ENCODE measurements around the gene GPR32. TPM values are rescaled to one million over a fixed set of nuclear protein-coding genes. Genes with fewer than 3 reads are reported as not detected.
"Not testable (repeated sequence)": the region's sequence is repeated elsewhere in the genome, so short reads cannot be mapped to it uniquely, and the experiment has no call there.

GPR32 gene
- polyA plus RNA-seq, 3 donors: not detected

DNA sequence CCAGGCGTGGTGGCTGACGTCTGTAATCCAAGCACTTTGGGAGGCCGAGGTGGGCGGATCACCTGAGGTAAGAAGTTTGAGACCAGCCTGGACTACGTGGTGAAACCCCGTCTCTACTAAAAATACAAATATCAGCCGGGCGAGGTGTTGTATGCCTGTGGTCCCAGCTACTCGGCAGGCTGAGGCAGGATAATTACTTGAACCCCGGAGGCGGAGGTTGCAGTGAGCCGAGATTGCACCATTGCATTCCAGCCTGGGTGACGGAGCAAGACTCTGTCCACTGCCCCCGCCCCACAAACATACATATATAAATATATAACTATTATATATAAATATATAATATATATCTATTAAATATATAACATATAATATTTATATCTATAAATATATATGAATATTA, 23.1 kb upstream of the GPR32 start:
- not testable (repeated sequence) for DNase-seq (ENCODE audit: low read depth in 3 of 3, low spot score in 2 of 3)

DNA sequence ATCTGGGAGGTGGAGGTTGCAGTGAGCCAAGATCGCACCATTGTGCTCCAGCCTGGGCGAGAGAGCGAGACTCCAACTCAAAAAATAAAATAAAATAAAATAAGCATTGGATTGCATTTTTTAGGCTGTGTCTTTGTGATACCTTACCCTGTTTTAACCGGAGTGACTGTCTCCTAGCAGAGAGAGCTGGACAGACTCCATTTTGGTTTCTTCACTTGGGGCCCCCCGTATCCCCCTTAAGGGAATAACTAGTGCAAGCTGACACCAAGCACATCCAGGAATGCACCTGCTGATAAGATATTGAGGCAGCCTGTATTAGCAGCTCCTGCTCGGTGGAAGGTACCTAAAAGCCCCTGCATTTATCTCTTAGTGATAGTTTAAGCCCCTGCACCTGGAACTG, 20.8 kb upstream of the GPR32 start:
- DNase-seq (ENCODE audit: low read depth in 3 of 3, low spot score in 2 of 3): no peak

DNA sequence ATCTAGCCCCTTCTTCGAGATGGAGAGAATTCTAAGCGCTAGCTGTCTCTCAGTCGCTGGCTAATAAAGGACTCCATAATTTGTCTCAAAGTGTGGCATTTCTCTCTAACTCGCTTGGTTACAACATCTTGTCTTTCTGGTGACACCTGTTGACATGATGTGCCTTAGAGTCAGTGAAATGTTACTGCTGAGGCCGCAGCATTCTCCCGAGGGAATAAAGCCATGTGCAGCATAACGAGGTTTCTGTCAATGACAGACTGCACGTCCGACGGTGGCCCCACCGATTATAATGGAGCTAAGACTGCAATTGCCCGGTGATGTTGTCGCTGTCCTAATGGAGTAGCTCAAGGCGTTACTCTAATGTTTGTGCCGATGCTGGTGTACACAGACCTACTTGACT, 20.3 kb upstream of the GPR32 start:
- DNase-seq (ENCODE audit: low read depth in 3 of 3, low spot score in 2 of 3): no peak

DNA sequence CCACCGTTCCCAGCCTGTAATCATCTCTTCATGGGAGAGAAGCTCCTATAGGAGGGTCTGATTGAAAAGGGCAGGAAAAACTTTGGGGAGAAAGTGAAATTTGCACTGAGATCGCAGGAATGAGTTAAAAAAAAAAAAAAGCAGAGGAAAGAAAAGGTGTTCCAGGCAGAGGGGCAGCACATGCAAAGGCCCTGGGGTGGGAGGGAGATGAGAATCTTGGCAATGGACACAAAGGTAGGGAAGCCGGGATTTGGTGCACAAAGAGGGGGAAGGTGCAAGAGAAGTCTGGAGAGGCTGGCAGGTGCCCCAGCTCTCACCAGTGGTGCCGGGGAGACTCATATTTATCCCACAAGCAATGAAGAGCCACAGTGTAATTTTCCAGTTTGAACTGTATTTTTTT, 16.4 kb upstream of the GPR32 start:
- no peak for DNase-seq (ENCODE audit: low read depth in 3 of 3, low spot score in 2 of 3)

DNA sequence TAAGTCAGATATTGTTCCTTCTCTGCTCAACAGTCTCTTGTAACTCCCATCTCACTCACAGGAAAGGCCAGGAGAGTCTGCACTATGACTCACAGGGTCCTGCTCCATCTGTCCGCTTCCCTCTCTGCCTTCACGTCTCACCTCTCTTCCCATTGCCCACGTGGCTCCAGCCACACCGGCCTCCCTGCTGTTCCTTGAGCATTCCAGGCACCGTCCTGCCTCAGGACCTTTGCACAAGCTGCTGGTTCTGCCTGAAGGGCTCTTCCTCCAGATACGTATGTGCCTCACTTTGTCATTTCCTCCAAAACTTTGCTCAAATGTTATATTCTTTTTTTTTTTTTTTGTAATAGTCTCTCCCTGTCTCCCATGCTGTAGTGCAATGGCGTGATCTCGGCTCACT, 14.0 kb upstream of the GPR32 start:
- not testable (repeated sequence) for DNase-seq (ENCODE audit: low read depth in 3 of 3, low spot score in 2 of 3)

DNA sequence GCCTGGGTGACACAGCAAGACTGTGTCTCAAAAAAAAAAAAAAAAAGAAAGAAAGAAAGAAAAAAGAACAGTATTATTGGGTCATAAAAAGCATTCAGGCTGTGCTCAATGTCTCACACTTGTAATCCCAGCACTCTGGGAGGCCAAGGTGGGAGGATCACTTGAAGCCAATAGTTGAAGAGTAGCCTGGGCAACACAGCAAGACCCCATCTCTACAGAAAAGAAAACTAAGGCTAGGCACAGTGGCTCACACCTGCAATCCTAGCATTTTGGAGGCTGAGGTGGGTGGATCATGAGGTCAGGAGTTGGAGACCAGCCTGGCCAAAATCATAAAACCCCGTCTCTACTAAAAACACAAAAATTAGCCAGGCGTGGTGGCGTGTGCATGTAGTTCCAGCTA, 12.6 kb upstream of the GPR32 start:
- DNase-seq (ENCODE audit: low read depth in 3 of 3, low spot score in 2 of 3): not testable (repeated sequence)

DNA sequence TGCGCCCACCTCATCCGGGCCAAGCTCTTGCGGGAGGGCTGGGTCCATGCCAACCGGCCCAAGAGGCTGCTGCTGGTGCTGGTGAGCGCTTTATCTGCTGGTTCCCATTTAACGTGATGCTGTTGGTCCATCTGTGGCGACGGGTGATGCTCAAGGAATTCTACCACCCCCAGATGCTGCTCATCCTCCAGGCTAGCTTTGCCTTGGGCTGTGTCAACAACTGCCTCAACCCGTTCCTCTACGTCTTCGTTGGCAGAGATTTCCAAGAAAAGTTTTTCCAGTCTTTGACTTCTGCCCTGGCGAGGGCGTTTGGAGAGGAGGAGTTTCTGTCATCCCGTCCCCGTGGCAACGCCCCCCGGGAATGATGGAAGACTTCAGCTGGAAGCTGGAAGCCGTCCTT, 11.2 kb upstream of the GPR32 start:
- not testable (repeated sequence) for DNase-seq (ENCODE audit: low read depth in 3 of 3, low spot score in 2 of 3)

DNA sequence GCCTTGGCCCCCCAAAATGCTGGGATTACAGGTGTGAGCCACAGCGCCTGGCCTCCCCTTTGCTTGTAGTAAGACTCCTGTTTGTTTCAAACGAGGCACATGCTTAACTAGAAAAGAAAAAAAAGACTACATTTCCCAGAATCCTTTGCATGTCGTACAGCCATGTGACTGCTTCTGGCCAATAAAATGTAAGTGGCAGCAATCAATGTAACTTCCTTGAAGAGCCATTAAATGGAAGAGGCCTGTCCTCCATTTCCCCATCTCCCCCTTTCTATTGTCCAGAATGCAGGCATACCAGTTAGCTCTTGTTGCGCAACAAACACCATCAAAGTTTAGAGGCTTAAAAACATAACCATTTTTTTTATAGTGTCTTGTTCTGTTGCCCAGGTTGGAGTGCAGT, 10.4 kb upstream of the GPR32 start:
- no peak for DNase-seq (ENCODE audit: low read depth in 3 of 3, low spot score in 2 of 3)

DNA sequence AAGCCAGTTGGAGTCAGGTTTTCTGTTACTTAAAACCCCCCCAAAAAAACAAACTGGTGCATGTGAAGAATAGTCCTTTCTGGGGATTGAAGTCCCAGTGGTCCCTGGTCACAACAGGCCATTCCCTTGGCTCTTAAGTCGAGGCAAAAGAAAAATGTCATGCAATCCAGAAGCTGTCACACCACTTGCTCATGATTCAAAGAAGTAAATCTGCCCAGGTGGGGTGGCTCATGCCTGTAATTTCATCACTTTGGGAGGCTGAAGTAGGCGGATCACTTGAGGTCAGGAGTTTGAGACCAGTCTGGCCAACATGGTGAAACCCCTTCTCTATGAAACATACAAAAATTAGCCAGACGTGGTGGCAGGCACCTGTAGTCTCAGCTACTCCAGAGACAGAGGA, 8.8 kb upstream of the GPR32 start:
- DNase-seq (ENCODE audit: low read depth in 3 of 3, low spot score in 2 of 3): not testable (repeated sequence)

DNA sequence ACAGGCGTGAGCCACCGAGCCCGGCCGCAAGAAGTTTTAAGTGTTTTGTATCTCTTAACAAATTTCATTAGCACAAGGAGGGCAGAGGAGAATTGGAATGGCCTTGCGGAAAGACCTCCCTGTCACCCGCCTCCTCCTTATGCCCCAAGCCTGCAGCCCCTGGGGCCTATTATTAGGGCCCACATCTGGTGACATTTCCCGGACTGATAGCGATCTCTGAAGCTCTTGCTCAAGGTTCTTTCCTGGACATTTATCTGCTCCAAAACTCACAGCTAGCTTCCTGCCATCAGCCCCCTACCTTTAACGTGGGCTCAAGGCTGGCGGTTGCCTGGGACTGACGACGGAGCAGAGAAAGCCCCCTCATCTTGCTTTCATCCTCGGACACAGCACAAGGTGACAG, 6.7 kb upstream of the GPR32 start:
- DNase-seq (ENCODE audit: low read depth in 3 of 3, low spot score in 2 of 3): not testable (repeated sequence)

DNA sequence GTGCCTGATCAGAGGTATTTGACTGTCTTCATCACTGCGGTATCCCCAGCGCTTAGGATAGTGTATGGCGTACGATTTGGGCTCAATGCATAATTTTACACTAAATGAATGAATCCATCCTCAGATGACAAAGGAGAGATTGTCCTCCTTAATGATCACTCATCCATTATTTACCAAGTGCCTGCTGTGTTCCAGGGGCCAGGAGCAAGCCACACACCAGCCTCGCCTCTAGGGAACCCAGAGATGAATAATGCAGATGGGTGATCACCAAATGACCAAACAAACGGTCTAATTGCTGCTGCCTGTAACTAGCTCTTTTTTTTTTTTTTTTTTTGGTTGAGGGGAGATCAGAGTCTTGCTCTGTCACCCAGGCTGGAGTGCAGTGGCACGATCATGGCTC, 5.9 kb upstream of the GPR32 start:
- no peak for DNase-seq (ENCODE audit: low read depth in 3 of 3, low spot score in 2 of 3)

DNA sequence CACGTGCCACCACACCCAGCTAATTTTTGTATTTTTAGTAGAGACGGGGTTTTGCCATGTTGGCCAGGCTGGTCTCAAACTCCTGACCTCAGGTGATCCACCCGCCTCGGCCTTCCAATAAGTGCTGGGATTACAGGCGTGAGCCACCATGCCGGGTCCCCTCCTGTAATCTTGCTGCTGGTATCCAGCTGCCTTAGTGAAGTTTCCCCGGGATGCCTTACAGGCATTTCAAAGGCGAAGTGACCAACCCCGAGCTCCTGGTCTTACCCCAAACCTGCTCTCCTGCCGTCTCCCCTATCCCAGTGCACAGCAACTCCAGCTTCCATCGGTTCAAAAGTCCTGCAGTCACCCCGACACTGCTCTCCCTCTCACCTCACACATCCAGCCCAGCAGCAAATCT, 3.5 kb upstream of the GPR32 start:
- not testable (repeated sequence) for DNase-seq (ENCODE audit: low read depth in 3 of 3, low spot score in 2 of 3)

DNA sequence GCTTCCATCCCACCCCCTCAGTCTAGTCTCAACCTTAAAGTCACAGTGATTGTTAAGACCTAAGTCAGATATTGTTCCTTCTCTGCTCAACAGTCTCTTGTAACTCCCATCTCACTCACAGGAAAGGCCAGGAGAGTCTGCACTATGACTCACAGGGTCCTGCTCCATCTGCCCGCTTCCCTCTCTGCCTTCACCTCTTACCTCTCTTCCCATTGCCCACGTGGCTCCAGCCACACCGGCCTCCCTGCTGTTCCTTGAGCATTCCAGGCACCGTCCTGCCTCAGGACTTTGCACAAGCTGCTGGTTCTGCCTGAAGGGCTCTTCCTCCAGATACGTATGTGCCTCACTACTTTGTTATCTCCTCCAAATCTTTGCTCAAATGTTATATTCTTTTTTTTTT, 3.0 kb upstream of the GPR32 start:
- not testable (repeated sequence) for DNase-seq (ENCODE audit: low read depth in 3 of 3, low spot score in 2 of 3)

DNA sequence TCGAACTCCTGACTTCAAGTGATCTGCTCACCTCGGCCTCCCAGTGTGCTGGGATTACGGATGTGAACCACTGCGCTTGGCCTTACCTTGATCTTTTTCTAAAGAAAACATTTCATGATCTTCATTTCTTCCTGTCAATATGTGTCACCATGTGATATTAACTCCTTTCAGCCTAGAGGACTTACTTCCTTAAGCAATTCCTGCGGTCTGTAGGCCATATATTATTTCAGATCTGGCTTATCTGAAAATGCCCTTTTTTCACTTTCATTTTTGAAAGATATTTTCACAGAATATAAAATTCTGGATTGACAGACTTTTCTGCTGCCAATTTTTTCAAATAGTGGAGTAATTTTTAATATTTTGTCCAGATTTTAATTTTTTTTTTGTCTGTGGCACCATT, 2.0 kb upstream of the GPR32 start:
- no peak for DNase-seq (ENCODE audit: low read depth in 3 of 3, low spot score in 2 of 3)

DNA sequence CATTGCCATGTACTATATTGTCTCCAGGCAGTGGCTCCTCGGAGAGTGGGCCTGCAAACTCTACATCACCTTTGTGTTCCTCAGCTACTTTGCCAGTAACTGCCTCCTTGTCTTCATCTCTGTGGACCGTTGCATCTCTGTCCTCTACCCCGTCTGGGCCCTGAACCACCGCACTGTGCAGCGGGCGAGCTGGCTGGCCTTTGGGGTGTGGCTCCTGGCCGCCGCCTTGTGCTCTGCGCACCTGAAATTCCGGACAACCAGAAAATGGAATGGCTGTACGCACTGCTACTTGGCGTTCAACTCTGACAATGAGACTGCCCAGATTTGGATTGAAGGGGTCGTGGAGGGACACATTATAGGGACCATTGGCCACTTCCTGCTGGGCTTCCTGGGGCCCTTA, 624 bp downstream of the GPR32 start:
- DNase-seq (ENCODE audit: low read depth in 3 of 3, low spot score in 2 of 3): no peak

DNA sequence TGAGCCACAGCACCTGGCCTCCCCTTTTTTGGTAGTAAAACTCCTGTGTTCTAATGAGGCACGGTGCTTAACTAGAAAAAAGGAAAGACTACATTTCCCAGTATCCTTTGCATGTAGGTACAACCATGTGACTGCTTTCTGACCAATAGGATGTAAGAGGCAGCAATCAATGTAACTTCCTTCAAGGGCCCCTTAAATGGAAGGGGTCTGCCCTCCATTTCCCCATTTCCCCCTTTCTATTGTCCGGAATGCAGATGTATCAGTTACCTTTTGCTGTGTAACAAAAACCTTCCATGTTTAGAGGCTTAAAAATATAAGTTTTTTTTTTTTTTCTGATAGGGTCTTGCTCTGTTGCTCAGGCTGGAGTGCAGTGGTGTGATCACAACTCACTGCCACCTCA, 2.2 kb downstream of the GPR32 start:
- DNase-seq (ENCODE audit: low read depth in 3 of 3, low spot score in 2 of 3): no peak

DNA sequence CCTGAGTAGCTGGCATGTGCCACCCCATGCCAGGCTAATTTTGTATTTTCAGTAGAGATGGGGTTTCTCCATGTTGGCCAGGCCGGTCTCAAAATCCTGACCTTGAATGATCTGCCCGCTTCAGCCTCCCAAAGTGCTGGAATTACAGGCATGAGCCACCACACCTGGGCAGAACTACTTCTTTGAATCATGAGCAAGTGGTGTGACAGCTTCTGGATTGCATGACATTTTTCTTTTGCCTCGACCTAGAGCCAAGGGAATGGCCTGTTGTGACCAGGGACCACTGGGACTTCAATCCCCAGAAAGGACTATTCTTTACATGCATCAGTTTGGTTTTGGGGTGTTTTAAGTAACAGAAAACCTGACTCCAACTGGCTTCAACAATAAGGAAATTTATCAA, 2.6 kb downstream of the GPR32 start:
- DNase-seq (ENCODE audit: low read depth in 3 of 3, low spot score in 2 of 3): not testable (repeated sequence)

DNA sequence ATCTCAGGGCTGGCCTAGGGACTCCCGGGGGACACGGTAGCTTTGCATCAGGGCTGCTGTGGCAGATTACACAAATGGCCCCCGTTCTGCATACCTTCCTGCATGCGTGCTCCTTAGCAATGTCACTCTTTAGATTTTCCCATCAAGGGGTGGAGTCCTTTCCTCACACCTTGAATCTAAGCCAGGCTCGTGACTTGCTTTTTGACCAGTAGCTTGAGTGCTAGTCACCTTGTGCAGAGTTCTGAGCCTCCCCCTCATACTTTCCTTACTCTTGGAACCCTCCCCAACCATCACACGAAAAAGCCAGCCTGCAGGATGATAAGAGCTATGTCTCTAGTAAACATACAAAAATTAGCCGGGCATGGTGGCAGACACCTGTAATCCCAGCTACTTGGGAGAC, 3.2 kb downstream of the GPR32 start:
- not testable (repeated sequence) for DNase-seq (ENCODE audit: low read depth in 3 of 3, low spot score in 2 of 3)

DNA sequence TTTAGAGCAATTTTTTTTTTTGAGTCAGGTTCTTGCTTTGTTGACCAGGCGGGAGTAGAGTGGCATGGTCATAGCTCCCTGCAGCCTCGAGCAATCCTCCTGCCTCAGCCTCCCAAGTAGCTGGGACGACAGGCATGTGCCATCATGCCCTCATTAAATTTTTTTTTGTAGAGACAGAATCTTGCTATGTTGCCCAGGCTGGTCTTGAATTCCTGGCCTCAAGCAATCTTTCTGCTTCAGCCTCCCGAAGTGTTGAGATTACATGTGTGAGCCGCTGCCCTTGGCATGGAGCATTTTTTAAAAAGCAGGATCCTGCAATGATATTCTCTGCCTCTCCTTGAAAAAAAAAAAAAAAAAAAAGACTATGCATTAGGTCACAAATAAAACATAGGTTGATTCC, 5.9 kb downstream of the GPR32 start:
- DNase-seq (ENCODE audit: low read depth in 3 of 3, low spot score in 2 of 3): no peak

DNA sequence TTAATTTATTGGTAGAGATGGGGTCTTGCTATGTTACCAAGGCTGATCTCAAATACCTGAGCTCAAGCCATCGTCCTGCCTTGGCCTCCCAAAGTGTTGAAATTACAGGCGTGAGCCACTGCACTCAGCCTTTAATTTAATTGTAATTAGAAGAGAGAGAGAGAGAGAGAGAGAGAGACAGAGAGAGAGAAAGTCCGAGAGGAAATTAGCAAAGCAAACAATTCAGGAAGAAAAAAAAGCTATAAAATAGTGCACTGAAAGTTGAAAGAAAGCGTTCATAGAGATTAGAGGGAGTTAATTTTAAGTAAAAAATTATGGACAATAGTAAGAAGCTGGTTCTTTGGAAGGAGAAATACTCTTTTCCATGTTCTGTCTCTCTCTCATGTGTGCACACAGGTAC, 7.0 kb downstream of the GPR32 start:
- DNase-seq (ENCODE audit: low read depth in 3 of 3, low spot score in 2 of 3): no peak

DNA sequence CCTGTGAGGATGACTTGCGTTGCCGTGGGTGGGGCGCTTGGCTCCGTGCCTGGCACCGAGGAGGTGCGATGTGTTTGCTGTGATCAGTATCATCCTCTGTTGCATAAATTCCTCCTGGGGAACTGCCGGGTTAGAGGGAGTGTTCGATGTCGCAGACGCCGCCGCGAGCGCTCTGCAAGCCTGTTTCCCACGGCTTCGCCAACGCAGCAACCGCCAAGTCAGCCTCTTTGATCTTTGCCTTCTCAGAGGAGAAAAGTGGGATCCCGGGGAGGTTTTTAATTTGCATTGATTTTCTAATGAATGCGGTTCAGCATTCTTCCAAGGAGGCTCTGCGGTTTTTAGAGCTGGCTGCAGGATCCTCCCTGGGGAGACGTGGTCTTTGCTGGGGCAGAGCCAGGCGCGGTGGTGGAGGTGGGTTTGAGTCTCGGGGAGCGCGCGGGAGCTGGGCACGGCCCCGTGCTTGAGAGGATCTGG, 7.6 kb downstream of the GPR32 start:
- DNase-seq (ENCODE audit: low read depth in 3 of 3, low spot score in 2 of 3): no peak

DNA sequence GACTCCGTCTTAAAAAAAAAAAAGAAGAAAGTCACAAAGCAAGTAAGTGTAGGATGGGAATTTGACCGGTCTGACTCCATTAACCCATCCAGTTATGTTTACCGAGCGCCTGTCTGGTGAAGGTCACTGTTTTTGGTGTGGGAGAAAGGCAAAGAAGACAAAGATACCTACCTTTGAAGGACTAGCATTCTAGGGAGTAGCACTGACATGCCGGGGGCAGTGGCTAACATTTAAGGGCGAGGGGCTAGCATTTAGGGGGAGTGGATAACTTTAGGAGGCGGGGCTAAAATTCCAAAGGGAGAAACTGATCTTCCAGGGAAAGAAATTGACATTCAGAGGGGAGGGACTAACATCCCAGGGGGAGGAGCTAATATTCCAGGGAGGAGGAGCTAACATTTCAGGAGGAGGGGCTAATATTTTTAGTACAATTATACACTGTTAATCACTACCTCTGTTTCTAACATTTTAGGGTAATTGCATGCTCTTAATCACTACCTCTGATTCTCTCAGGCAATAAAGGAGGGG, 8.7 kb downstream of the GPR32 start:
- no peak for DNase-seq (ENCODE audit: low read depth in 3 of 3, low spot score in 2 of 3)
